Fibroblast of skin of left quadriceps (primary cell): ENCODE measurements around the gene TMEM235.

Source experiments
- DNase-seq, 2 experiments: peaks; one replicate each; pipeline ENCODE4 v3.0.0-alpha.2; 2013; ENCODE audit warnings: low read depth in 2 of 2

TMEM235 gene

DNA sequence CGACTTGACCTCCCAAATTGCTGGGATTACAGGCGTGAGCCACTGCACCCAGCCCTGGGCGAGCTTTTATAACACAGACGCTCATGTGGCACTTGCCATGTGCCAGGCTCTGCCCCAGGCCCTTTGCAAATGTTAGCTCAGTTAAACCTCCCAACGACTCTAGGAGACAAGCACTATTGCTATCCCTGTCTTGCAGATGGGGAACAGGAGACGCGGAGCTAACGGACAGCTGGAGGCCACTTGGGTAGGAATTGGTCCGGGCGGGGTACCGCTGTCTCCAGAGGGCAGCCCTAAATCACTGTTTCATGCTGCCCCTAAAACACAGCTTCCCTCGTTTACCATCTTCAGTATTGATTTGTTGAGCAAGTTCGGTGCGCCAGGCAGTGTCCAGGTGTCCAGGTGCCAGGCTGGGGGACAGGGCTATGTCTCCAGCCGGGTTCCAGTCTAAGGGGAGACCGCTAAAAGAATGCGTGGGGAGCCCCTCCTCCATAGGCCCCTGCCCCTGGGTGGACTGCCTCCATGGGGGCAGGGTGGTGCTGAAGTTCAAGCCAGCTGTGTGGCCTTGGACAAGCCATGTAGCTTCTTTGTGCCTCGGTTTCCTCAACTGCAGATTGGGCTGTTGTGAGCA is 23.7 kb downstream of the TMEM235 start:
- DNase-seq = no peak

DNA sequence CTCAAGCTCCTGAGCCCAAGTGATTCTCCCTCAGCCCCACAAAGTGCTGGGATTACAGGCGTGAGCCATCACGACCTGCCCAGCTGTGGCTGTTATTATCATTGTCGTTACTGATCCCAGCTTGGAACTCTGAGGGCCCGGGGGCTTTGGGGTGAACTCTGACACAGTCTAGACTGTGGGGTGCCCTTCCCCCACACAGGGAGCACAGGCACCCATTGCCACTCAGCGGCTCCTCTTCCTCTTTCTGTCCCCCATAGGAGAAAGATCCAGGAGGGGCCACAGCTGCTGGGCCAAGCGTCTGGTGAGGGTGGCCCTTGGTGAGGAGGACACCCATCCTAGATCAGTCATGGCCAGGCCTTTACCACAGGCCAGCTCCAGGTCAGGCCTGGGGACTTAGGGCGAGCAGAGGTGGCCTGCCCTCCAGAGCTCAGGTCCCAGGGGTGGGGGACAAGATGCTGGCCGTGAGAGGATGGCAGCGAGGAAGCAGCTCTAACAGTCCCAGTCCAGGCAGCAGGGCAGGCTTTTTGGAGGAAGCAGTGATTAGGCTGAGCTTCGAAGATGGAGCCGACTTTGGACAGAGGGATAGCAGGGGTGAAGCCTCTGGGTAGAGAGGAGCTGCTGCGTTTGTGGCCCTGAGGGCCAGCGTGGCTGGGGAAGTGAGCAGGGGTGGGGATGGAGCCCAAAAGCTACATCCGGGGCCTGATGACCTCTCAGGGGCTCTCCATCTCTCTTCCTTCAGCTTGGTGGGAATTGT is 24.7 kb downstream of the TMEM235 start:
- no peak for DNase-seq

DNA sequence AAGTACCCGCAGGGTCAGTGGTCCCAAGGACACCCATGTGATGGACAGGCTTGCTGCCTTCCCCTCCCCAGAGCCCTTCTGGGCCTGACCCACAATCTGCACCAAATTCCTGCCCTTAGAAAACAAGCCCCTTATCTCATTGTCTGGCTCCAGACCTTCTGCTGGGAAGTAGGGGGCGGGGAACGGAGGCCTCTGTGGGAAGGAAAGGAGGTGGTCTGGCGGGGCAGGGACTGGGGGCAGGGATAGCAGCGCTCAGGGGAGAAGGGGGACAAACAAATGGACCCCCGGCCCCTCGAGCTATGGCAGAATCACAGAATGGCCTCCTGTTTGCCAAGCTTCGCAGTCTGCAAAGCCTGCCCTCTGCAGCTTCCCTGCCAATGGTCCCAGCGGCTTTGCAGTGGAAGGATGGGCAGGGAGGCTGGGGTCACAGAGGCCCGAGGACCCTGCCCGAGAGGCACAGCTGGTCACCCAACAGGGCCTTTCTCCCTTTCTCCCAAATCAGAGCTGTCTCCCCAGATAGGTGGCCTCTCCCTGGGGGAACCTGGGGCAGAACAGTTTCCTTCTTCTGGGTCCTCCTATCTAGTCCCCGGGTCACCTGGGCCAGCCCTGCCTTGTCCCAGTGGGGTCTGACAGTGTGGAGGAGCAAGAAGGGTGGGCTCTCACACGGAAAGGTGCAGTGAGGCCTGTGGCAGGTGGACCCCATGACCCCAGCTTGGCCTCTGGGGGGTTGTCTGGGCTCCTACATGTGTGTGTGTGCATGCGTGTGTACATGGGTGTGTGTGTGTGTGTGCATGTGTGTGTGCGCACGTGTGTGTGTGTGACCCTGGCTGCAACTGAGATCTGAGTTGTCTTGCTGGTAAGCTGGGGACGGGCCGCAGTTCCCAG is 25.5 kb downstream of the TMEM235 start:
- no peak for DNase-seq

DNA sequence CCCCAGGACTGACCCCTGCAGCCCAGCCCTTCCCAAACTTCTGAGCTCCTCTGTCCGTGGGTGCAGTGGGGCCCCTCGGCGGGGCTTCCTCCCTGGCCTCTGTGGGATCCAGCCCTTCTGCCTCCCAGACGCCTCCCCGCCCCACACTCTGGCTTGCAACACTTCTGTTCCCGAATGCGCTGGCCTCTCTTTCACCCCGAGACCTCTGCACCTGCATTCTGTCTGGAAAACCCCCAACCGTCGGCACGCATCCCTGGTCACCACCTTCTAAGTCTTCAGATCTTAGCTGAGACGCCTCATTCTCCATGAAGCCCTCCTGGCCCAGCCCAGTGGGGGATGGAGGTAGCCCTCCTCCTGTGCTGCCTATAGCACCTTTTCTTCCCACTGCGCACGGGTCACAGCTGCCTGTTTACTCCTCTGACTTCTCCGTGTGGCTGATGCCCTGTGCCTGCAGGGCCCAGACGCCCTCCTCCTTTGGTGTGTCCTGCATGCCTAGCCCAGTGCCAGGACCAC is 26.4 kb downstream of the TMEM235 start:
- no peak for DNase-seq

DNA sequence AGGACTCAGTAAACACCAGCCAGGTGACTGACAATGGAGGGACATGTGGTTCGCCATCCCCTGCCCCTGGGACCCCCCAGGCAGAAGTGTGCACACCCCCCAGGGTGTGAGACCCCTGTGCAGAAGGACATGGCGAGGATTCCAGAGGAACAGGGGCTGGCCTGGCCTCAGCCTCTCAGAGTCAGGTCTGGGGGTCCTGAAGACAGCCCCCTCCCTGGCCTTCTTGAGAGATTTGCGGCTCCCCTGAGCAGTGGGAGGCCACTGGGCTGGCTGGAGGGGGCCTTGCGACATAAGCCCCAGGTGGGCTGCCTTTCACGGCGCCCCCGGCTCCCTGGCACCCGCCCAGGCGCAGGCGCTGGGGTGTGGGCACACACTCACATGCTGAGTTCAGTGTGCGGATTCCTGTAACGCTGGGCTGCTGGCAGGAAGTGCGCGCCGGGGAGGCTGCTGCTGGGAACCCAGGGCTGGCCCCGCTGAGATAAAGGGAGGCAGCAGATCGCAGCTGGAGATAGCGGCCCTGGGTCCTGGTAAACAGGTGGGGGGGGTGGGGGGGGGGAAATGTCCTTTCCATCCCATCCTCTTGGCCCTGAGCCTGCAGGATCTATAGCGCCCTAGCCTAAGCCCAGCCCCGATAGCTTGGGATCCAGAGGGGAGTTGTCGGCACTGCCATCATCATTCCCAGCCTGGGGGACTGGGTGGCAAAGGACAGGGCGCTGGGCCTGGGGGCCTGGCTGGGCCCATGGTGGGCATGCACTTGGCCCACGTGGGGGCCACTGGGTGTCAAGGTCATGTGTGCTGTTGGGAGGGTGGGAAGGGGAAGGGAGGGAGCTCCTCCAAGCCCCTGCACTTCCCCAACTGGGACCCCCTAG is 27.1 kb downstream of the TMEM235 start:
- DNase-seq = no peak

DNA sequence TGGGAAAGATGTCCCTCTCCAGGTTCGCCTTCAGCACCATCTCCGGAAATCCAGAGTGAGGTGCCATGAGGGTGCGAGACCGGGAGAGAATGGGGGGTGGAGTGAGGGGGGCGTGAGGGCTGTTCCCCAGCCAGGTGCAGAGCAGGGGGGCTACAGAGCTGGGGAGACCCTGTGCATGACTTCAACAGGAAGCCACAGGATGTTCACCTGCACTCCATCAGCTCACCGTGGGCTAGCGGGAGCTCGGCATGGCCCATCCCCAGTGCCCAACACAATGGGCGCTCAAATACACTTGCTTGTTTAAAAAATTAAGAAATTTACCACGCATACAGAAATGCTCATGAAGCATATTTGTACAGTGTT is 27.7 kb downstream of the TMEM235 start:
- DNase-seq = no peak

DNA sequence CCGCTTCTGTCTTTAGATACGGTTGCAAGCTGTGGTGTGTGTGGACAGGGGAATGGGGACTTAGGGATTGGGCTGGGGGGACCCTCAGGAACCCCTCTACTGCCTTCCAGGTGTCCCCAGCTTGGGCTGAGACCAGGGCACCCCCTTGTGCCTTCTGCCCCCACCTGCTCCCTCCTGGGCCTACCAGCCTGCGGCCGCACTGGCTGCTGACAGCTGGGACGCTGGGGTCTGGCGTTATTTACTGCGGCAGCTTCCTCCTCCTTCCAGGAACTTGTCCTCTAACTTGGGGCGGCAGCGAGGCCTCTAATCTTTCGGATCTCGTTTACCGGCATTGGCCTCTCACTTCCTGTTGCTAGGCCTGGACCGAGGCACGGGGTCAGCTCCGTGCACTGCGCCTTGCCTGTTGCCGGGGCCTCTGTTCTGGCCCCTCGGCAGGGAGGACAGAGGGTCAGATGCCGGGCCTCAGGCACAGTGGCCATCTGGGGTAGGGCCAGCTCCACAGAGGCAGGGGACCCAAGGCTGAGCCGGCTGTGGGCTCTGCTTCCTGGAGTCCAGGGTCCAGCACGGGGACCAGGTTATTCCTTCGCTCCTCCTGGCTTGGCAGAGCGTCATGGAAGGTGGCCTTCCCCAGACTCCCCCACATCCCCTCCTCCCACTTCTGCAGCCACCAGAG is 31.8 kb downstream of the TMEM235 start:
- no peak for DNase-seq

DNA sequence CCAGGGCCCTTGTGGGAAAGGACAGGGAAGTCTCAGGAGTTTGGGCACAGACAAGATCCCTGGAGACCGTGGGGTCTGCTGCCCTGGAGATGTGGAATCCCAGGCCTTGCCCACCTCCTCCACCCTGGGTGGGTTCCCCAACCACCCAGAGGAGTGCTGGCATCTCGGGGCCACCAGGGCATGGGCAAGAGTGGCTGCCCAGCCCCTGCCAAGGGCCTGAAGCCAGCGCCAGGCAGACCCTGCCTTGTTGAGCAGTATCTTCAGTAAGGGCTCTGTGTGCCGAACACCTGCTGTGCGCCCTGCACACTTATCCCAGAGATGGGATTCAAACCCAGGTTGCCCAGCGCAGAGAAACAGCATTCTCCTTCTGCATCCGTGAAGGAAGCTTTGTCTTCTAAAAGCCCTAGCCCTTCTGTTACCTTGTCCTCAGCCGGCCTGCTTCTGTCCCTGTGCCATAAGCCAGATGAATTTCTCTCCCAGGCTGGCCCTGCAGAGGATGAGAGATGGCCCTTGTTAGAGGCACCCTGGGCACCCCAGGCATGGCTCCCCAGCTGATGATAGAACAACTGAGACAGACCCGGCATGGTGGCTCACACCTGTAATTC is 32.4 kb downstream of the TMEM235 start:
- DNase-seq = no peak

DNA sequence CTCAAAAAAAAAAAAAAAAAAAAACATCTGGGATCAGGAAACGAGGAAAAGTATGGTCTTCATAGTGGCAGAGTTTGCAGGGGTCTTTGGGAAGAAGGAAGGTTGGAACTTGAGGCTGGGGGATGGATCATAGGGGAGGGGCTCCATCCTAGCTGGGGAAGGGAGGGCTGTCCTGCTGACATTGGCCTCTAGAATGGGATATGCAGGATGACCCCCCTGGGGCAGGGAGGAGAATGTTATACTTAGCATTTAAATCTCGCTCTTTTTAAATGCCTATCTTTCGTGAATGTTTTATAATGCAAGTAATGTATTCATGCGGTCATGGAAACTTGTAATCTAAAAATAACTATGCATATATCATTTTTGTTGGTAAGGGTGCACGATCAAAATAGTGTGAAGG is 33.2 kb downstream of the TMEM235 start:
- DNase-seq = no peak

DNA sequence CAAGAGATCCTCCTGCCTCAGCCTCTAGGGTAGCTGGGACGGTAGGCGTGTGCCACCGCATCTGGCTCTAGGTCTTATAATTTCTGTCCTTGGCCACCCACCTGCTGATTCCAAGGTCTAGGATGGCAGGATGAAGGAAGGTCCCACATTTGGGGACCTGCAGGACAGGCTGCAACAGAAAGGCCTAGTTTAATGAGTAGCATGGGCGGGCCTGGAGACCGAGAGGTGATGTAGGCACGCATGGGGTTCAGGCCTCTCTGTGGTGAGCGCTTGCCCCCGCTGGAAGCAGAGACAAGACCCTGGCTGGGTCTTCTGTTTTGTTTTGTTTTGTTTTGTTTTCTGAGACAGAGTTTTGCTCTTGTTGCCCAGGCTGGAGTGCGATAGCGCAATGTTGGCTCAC is 33.7 kb downstream of the TMEM235 start:
- no peak for DNase-seq

DNA sequence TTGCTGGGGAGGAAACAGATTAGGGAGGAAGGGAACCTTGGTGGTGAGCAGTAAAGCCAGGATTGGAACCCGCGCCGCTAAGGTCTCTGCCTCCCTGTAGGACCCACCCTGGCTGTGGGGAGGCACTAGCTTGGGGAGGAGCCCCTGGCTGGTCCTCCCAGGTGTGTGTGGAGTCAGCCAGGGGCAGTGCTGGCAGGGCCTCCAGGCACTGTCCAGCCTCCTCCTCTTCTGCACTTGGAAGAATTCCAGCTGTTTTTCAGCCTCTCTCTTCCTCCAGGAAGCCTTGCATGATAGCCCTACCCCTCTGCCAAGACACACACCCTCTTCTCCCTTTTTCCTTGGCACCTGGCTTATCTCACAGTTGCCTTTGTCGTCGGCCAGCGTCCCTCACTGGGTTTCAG is 34.8 kb downstream of the TMEM235 start:
- no peak for DNase-seq

DNA sequence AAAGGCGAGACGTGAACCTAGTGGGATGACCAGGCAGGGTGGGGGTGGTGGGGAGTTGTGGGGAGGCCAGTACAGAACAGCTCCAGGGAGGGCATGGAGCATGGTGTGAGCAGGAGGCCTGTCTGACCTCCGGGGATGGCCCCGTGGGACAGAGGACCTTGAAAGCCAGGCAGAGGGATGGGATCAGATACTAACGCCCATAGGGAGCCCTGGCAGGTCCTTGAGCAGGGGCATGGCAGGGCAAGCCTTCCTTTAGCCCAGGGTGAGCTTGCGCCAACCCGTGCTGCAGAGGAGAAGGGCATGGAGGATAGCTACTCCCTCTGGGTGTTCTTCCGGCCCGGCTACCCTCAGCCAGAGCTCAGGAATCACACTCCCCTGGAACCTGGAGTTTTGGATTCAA is 35.3 kb downstream of the TMEM235 start:
- no peak for DNase-seq

DNA sequence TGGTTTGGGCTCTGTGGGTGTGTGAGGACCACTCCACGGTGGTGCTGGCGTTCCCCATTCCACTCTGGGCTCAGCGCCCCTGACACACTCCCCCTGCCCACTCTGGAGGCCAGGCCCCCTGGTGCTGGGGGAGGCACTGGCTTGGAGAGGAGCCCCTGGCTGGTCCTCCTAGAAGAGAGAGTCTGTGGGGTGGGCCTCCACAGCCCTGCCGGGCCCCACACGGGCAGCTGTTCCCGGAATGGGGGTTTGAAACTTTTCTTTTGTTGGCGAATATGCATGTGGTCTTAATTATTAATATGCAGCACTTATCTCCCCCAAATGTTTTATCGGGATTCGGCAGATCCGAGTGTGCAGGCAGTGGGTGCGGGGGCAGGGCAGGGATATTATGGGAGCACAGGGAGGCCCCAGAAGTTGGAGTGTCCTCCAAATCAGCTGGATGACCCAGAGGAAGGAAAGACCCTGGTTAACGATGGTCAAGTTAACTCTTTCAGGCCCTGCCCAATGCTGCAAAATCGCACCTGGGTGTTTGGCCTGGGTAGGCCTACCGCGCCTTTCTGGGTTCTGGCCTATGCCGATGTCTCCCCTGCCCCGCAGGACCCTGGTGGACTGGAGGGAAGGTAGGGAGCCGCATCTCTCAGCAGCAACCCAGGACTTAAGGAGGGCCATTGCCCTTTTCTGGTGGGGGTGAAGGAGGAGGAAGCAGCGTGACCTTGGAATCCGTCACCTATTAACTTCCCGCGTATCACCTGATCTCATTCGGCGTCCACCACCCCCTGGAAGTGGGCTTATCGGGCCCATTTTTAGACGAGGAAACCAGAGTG is 36.0 kb downstream of the TMEM235 start:
- DNase-seq = peak; percentile 35 to 36

DNA sequence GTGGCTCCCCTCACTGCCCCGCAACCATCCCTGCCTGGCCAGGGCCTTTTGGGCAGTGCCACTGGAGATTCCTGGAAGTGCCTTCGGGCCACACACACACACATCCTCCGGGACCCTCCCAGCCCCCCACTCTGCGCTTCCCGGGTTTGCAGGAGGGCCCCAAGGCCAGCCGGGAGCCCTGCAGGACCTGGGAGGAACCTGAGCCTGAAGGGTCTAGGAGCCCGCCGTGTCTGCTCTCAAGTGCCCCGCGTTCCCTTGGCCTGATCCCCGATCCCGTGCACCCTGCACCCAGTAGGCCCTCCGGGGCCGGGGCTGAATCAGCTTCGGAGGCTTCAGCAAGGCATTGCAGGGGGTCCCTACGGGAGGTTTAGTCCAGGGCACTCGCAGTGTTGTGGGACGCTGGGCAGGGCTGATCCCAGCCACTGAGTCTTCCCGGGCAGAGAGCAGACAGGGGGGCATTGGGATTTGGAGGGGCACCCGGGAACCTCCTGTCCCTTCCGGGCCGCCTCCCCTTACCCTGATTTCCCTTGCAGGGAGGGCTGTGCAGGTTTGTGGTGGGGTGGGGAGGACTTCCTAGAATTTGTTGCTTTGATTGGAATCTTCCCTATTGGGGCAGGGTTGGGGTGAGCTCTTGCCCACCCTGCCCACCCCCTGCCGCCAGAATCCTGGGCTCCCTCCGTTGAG is 36.9 kb downstream of the TMEM235 start:
- no peak for DNase-seq

DNA sequence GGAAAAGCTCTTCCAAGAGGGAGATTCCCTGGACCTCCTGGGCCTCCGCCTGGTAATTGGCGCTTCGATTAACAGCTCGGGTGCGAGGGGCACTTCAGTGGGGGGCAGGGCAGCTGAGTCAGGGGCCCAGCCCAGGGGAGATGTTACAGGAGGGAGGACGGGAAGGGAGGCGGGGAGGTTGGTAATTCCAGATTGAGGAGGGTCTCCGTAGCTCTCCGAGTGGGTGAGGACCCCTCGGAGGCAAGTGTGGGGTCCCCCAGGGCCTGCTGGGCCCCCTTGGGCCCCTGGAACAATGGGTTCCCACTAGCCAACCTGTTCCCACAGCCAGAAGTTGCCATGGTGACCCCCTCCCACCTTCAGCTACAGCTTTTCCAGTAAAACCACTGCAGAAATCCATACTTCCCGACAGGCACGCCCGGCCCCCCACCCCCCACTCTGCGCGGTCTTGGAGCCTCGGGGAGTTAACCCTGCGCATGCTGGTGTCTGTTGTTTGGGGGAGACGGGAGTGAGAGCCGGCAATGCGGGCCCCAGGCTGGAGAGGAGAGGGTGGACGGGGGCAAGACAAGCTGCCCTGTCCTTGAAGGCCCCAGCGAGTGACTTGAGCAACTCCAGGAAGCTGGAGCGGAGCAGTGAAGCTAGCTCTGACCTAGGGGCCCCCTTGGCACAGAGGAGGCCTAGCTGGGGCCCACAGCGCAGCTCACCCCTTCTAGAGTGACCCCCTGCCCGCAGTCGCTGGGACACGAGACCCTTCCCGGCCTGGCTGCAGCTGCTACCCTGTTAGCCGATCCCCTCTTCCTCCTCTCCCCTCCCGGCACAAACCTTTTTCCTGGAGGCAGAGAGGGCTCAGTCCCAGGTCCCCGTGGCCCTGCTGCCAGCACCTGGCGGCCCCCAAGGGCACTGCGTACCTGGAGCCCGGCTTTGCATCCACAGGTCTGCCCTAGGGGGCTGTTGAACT is 37.8 kb downstream of the TMEM235 start:
- DNase-seq = peak; percentile 82 to 85

DNA sequence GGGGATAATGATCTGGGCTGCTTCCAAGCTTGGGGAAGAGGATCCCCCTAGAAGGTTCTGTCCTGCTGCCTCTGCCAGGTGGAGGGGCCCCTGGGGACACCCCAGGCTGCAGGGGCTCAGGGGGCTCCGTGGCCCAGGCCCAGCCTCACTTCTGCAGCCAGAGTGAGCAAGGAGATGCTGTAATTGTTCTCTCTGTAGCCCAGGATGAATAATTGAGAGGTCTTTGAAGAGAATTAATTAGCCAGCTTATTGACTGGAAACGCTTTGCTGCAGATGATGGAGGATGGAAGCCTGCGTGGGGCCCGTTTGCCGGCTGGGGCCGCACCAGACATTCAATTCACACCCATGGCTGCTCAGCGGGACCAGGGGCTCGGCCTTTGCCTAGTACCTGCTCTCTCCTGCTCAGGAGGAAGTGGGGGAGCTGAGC is 38.5 kb downstream of the TMEM235 start:
- no peak for DNase-seq

DNA sequence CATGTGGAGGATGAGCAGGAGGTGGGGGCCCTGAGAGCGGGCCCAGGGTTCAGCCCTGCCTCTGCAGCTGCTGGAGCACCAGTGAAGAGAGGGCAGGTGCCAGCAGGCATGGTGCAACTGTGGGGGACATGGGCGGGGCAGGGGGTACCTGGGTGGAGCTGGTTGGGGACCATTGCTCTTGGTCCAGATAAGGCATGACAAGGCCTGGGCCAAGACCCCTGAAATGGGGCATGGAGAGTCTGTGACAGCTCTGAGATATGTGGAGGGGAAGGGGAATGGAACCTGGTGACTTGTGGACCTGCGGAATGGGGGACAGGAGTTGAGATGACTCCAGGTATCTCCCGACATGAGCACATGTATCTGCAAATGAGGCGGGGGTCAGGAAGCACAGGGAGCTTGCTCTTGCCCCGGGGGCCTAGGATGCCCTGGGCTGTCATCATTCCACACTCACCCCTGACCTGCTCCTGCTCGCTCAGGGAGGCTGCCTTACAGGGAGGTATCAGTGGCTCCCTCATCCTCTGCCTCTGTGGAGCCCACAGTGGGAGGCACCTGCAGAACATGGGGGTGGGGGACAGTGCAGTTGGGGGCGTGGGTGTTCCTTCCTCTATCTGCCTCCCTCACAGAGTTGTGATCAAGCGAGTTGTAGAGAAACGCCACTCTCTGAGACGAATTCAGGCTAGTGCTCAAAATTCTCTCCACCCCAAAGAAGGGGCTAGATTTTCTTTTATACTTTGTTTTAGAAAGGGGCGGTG is 40.2 kb downstream of the TMEM235 start:
- DNase-seq = no peak
